Activated CD8-positive, alpha-beta memory T cell treated with anti-CD3 and anti-CD28 coated beads, Interleukin-2, amount 50 U/mL, for 24 hours (primary cell): ENCODE measurements around the gene TARBP1.

Experiments
- DNase-seq: peaks from one replicate; pipeline ENCODE4 v3.0.0-alpha.2; 2020; ENCODE audit errors: extremely low read depth

TARBP1 gene

DNA sequence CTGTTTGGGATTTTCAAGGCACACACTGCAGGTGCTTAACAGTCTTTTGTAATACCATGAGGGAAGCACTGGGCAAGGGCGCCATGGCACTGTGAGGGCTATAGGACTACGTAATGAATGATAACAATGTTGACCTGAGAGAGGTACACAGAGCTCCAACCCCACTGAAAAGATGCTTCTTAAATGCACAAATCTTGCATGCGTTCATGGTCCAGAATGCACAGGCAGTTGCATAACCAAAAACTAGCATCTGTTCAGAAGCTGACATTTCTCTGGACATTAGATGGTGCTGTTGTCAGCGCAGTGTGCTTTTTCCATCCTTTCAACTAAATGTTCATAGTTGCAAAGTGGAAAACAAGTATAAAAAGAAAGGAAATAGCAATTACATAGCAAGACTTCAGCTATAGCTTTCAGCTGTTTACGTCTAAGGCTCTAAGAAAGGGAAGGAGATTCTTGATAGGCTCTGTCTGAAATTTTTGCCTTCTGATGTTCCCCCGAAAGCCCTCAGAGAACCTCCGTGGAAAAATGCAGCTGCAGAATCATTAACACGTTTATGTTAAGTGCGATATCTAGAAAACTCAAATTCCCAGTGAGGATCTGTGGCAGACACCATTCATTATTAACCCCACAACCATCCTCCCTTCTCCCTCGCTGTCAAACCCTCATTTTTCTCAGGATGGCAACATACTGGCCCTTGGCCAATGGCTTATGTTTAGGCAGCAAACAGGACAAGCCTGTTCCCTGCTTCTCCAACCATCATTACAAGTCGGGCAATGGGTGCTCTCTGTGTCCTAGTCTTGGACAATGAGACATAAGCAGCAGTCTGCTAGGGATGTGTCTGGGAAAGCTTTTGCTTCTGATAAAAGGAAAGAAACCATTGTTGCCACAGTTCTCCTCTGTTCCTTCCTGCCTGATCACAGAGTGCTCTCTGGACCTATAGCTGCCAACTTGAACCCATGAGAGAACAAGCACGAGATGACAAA, 8.2 kb upstream of the TARBP1 start:
- no peak for DNase-seq

DNA sequence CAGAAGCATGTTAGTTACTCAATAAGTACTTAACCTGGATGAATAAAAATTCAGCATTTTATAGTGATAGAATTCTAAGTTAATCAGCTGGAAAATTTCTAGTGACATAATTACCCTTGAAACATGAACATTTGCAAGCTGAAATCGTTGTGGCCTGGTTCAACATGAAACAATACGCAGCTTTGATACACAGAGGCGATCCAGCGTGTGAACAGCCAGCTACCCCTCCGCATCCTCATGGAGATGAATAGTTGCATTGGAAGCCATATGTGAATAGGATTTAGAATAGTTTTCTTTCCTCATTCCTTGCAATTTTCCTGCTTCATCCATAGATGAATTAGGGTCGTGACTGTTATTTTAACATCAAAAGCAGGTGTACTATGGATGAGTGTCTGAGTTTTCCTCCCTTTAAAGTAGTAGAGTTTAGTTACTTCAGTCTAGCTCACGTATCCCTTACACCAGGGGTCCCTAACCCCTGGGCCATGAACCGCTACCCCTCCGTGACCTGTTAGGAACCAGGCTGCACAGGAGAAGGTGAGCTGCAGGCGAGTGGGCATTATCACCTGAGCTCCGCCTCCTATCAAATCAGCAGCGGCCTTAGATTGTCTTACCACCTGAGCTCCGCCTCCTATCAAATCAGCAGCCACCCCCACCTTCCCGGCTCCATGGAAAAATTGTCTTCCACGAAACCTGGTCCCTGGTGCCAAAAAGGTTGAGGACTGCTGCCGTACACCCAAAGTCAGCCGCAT, 6.2 kb upstream of the TARBP1 start:
- DNase-seq: no peak

DNA sequence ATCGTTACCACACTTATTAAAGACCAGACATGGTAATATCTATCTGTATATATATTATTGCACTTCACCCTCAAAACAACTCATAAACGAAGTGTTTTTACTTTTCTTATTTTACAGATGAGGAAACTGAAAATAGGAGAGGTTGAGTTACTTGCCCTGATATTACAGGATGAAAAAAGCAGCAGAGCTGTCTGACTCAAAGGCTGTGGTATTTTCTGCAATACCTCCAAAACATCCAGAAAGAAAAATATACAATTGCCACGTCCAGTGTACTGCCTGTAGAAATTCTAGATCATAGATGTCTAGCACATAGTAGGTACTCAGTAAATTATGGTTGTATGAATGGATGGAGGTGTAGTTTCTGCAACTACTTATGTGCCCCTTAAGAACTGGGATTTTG, 5.2 kb upstream of the TARBP1 start:
- DNase-seq: no peak

DNA sequence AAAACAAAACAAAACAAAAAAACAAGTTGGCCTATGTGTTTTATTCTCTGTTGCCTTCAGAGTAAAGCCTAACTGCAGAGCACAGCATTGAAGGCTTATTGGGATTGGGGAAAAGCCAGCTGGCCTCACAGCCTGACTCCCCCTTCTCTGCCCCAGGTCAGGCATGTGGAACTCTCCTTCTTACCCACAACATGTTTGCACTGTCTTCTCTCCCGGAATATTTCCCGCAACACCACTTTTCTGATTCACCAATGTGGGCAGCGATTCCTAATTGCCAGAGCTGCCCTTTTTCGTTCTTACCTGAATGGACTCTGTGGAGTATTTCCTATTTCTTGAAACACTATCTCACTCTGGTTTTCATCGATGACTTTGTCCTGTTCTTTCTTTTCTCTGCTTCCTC, 2.8 kb upstream of the TARBP1 start:
- no peak for DNase-seq

DNA sequence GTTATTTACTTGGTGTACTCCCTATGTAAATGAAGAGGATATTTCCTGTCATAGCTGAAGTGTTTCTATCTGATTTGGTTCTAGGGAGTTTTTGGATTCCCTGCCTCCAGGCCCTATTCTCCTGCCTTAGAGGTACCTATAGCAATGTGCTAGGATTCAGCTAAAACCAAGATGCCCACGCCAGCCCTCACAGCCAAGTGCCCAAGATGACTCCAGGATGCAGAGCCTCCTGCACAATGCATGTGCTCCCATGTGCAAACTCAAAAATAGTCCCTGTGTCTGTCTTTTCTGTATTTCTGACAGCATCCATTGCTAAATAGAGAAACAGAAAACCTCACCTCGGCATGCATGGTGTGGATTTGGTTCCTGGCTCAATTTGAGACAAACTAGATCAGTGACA, 887 bp upstream of the TARBP1 start:
- no peak for DNase-seq

DNA sequence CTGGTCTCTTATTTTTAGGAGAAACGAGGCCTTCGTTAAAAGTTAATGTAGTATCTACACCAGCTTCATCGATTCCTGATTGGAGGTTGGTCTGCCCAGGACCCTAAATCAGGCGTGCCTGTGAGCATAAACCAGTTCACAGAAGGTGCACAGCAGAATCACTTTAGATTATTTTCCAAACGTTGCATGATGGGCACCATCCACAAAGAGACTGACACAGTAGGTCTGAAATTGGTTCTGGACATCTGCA, 256 bp upstream of the TARBP1 start:
- DNase-seq: no peak

DNA sequence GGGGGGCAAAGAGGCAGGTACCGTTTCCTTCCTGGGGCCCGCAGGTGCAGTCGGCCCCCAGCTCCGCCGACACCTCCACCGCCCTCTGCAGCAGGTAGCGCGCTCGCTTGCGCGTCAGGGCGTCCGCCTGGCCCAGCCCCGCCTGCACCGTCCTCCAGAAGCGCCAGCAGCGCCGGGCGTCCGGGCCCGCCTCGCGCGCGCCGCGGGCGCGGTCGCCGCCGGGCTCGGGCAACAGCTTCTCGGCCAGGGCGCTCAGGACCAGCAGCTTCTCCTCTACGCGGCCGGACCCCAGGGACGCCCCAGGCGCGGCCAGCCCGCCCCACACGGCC, 863 bp downstream of the TARBP1 start:
- DNase-seq: peak; percentile 21

DNA sequence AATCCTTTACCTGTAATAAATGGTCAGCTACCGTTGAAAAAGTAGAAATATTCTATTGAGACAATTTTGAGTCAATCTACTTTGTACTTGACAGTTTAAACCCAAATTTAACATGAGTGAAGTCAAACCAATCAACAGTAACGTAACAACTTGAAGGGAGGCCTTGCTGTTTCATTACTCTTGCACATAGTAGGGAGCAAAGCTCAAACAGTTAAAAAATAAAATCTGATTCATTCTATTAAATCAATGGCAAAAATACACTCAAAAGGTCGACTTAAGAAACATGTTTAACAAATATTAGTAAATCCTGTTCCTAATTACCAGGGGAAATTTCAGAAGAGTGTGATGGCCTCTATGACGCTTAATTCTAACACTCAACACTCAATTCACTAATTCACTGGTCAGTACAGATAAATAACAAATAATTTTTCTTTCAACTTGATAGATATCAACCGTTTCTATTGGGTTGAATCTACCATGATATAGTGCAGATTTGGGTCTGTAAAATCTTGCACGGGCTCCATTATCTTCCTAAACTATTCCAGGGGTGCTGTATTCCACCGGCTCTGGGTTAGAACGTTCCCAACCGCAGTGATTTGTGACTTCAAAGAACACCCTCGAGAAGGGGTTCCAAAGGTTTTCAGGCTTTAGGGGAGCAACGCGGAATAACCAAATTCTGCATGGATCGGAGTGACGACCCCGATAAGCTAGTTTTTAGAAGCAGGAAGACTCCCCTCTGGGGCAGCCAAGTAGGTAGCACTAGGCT, 1.4 kb downstream of the TARBP1 start:
- DNase-seq: no peak

DNA sequence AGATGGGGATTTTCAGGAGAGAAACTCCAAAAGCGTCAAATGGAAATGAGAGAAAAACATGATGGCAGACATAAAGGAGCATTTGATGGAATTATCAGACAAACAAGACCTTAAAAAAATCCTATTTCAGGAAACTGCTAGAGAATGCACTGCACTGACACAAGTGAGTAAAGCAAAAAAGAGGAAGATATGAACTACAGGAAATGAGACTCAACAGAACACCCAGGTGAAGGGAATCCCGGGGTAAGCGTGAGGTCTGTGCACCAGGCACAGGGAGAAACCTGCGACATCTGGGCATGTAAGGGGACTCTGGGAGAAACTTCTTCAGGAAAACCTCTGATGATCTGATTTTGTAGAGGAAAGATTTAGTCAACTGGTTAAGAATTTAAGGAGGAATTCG, 2.8 kb downstream of the TARBP1 start:
- DNase-seq: no peak

DNA sequence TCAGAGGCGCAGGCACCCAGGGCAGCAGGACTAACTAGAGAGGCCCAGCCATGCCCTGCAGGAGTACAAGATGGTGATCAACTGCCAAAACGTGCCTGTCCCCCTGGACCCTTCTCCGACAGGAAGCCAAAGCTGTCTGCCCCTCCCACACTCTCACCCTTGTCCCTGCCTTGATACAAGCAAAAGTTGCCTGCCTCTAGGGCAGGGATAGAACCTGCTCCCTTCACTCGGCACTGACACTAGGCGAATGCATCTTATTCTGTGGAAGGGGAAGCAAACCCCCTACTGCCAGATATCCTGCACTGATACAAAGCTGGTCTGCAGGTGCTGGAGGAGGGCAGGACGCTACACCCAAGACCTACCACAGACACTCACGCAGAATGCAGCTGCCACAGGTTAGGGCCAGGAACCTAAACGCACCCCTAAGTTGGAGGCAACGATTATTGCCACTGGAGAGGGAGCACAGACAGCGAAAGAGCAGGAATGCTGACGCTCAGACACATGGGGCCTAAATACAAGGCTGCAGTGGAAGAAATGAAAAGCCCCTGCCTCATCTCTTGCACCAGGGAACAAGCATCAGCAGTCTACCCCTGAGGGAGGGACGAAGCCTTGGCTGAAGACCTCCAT, 3.7 kb downstream of the TARBP1 start:
- DNase-seq: no peak

DNA sequence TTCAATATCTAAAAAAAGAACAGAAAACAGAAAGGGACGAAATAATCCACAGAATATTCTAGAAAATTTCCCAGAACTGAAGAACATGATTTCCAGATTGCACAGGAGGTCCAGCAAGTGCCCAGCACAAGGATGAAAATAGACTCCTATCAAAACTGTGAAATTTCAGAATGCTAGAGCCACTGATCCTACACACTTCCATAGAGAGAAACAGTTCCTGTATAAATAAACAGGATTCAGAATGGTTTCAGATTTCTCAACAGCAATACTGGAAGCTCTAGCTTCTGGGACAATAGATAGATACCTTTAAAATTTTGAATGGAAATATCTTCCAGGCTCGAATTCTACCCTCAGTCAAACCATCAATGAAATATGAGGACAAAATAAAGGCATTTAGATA, 4.6 kb downstream of the TARBP1 start:
- DNase-seq: no peak

DNA sequence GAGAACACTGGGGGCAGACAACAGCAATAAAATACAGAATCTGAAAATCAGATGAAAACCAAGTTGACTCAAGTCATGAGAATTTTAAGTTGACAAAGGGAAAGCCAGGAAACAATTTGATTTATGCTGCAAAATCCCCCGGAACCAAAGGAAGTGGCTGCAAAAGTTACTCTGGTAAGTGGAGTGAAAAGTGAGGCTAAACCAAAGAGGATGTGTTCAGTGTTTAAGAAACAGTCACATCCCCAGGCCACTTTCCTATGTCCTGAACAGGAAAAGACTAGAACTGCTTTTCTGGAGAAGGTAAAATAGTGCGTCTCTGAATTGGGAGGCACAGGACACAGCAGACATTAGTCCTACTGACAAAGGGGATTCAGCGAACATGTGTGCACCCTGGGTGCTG, 5.9 kb downstream of the TARBP1 start:
- no peak for DNase-seq

DNA sequence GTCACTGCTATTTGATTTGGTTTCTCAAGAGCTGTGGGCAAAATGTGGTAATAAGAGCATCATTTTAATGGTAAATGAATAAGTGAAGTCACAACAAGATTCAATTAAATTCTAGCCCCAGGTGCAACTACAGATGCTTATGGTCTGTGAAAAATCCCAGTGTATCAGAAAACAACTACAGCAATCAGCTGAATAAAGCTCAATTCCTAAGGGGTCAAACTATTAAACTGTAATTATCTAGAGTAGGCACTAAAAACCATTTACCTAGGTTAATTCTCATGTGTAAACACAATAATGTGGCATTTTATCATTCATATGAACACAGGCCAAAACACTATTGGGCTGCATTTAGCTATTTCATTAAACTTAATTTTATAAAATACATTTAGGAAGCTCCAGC, 9.6 kb downstream of the TARBP1 start:
- DNase-seq: no peak

DNA sequence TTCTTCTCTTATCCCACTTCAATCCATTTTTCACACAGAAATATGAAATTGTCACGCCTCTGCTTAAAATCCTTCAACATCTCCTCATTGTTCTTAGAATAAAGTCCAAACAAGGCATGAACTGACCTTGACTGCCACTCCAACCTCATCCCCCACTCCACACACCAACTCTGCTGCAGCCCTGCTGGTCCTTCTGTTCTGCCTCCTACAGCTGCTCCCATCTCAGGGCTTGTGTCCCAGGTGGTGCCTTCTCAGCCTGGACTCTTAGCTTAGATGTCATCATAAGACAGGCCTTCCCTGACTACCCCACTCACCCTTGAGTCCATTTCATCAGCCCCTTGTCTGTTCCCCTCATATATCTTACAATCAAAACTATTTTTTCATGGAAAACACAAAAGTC, 10.4 kb downstream of the TARBP1 start:
- no peak for DNase-seq

DNA sequence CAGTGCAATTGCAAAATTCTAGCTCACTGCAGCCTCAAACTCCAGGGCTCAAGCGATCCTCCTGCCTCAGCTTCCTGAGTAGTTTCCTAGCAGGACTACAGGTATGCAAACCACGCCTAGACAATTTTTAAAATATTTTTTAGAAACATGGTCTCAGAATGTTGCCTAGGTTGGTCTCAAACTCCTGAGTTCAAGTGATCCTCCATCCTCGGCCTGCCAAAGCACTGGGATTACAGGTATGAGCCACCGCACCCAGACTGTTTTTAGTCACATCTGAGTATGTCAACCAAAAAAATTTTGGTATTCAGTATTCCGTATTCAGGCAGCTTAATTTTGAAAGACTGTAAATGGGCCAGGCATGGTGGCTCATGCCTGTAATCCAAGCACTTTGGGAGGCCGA, 11.2 kb downstream of the TARBP1 start:
- no peak for DNase-seq

DNA sequence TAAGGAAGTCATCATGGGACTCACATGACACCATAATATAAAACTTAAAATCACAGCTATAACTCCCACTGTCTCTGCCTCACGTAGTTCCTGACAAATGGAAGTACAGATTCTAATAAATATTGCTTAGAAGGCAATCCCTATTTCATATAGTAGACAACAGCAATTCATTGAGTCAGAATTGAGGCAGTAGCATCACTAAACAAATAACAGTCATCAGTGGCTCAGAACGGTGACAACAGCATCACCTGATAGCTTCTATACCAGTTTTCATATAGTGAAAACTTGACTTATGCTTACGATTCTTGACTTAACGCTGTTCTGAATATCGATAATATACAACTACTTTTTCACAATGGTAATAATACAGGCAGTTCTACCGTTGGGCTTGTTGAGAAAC, 12.0 kb downstream of the TARBP1 start:
- DNase-seq: no peak

DNA sequence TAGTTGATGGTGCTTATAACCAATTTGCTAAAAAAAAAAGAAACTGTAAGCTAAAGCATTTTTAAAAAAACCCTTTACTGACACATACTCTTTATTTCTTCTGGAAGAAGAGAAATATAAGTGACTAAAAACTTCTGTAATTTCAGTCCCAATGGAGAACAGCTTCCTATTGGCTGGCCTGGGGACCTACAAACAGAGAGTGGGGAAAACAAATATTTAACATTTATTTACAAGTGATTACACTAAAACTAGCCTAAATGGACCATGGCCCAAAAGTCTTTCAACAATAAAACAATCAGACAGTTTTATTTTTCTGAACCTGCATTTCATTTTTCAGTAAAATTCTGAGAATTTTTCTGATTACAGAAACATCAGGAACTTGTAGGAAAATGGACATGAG, 15.2 kb downstream of the TARBP1 start:
- DNase-seq: no peak

DNA sequence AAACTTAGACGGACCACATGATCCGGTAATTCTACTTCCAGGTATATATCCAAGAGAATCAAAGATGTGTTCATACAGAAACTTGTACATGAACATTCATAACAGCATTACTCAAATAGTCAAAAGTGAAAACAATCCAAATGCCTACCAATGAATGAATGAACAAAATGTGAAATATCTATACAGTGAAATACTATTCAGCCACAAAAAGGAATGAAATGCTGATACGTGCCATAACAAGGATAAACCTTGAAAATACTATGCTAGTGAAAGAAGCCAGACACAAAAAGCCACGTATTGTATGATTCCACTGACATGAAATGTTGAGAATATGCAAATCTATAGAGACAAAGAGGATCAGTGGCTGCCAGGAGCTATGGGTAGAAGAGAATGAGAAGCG, 18.3 kb downstream of the TARBP1 start:
- DNase-seq: no peak

DNA sequence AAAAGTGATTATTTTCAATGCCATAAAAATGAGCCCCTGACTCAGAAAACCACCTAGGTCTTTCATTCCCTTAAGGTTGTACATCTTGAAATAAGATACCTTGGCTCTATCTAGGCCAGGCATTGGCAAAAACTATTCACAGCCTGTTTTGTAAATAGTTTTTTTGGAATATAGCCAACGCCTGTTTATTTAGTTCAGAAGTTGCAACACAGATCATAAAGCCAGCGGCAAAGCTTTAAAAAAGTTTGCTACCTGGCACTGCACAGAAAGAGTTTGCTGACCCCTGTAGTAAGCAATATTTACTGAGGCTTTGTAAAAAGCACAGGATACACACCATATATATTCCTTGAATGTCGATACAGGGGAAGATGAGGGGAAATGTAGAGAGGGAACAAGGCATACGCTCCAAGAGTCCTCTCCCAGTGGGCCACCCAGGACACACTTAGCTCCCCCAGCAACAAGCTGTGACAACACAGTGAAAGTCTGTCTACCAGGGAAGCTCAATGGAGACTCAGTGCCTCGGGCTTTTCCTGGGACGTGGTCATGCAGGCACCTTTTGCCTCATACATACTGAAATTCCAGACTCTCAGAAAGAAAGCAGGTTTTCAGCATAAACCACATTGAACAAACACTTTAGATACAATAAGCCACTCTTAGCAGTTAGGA, 20.5 kb downstream of the TARBP1 start:
- DNase-seq: no peak

DNA sequence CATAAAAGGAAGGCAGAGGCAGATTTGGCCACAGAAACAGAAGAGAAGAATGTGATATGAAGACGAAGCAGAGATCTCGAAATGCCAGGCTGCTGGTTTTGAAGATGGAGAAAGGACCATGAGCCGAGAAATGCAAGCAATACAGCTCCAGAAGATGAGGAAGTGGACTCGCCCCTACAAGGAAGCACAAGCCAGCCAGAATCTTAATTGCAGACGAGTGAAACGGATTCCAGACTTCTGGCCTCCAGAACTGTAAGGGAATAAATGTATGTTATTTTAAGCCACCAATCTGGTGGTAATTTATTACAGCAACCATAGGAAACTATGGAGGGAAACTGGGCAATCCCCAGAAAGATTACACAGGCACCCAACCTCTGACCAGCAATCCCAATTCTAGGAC, 24.1 kb downstream of the TARBP1 start:
- no peak for DNase-seq

DNA sequence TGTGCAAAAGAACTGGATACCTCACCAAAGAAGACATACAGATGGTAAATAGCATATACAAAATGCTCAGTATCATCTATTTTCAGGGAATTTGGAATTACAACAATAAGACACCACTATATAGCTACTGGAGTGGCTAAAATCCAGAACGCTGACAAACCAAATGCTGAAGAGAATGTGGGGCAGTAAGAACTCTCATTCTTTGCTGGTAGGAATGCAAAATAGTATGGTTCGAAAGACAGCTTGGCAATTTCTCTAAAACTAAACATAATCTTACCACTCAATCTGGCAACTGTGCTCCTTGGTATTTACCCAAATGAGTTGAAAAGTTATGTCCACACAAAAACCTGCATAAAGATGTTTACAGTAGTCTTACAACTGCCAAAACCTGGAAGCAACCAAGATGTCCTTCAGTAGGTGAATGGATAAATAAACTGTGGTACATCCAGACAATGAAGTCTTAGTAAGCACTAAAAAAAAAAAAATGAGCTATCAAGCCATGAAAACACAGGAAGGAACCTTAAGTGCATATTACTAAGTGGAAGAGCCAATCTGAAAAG, 26.5 kb downstream of the TARBP1 start:
- DNase-seq: no peak

DNA sequence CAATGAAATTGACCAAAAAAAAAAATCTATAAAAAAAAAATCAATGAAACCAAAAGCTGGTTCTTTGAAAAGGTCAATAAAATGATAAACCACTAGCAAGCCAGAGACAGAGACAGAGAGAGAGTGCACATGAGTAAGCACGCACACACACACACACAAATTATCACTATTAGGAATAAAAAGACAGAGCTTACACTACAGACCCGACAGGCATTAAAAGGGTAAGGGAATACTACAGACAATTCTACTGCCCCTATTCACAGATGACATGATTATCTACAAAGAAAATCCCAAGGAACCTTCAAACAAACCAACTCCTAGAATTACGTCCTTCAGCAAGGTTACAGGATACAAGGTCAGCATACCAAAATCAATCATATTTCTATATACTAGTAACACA, 38.6 kb downstream of the TARBP1 start:
- DNase-seq: no peak
